H1 (cell line): ENCODE measurements around the gene DGCR8. TPM values are rescaled to one million over a fixed set of nuclear protein-coding genes. Genes with fewer than 3 reads are reported as not detected.

Experiments
- CTCF ChIA-PET: fragments of 300-600 bp; sonication (Branson Sonifier 250); formaldehyde crosslinking; loops from one replicate; lab custom pipeline; 2021; ENCODE audit not compliant: partially characterized antibody; lab: Charles Lee
- POLR2A ChIA-PET: fragments of 300-600 bp; sonication (Branson Sonifier 250); formaldehyde crosslinking; loops from one replicate; lab custom pipeline; 2021; ENCODE audit warnings: inconsistent platforms; ENCODE audit not compliant: partially characterized antibody; lab: Charles Lee
- DNase-seq, 2 experiments: peaks; one replicate each; pipeline versions ENCODE4 v3.0.0 to v3.0.0-alpha.2; 2010 to 2022; ENCODE audit warnings: low spot score in 2 of 2, low read depth in 1 of 2, mixed read lengths in 1 of 2
- FAIRE-seq: peaks from 2 replicates; lab custom pipeline; 2011; peaks lifted over from hg19 to GRCh38; lab: Jason Lieb, UNC
- H2AFZ ChIP-seq: 2 replicates; pipeline ENCODE4 v1.8.1; 2012; ENCODE audit warnings: low read length, inconsistent platforms
- H2AK5ac ChIP-seq: 2 replicates; pipeline ENCODE4 v1.6.1; 2013; ENCODE audit warnings: low read depth, low read length
- H2BK120ac ChIP-seq: replicated peaks from 2 replicates; pipeline ENCODE3; 2013; ENCODE audit warnings: low read depth, low read length, inconsistent platforms
- H2BK12ac ChIP-seq: 2 replicates; pipeline ENCODE4 v1.6.1; 2013; ENCODE audit warnings: low read depth, low read length
- H2BK15ac ChIP-seq: 2 replicates; pipeline ENCODE4 v1.6.1; 2013; ENCODE audit warnings: low read length
- H2BK20ac ChIP-seq: 2 replicates; pipeline ENCODE4 v1.6.1; 2013; ENCODE audit warnings: low read length
- H2BK5ac ChIP-seq: 2 replicates; pipeline ENCODE4 v1.6.1; 2013; ENCODE audit warnings: low read depth, low read length
- H3K14ac ChIP-seq: 2 replicates; pipeline ENCODE4 v1.6.1; 2013; ENCODE audit warnings: inconsistent platforms; ENCODE audit not compliant: insufficient read length
- H3K18ac ChIP-seq: 2 replicates; pipeline ENCODE4 v1.6.1; 2013; ENCODE audit warnings: low read length; ENCODE audit errors: extremely low read depth
- H3K23ac ChIP-seq: 2 replicates; pipeline ENCODE4 v1.6.1; 2013; ENCODE audit warnings: inconsistent platforms; ENCODE audit not compliant: insufficient read length
- H3K23me2 ChIP-seq: 2 replicates; pipeline ENCODE4 v1.6.1; 2013; ENCODE audit warnings: low read depth, low read length
- H3K27ac ChIP-seq: 2 replicates; pipeline ENCODE4 v1.6.1; 2011; ENCODE audit warnings: low read depth, low read length, inconsistent platforms
- H3K27me3 ChIP-seq, 4 experiments: replicated peaks in 1 of 4; 1 replicate in 1 of 4; 2 replicates in 3 of 4; pipeline versions ENCODE4 v1.6.1 to v1.8.1; 2011 to 2013; ENCODE audit warnings: low read length in 3 of 4, mild to moderate bottlenecking in 3 of 4, inconsistent platforms in 2 of 4, mixed read lengths in 2 of 4, moderate library complexity in 1 of 4; ENCODE audit not compliant: control insufficient read depth in 3 of 4, insufficient read depth in 3 of 4; ENCODE audit errors: extremely low read depth in 1 of 4
- H3K36me3 ChIP-seq, 4 experiments: 2 replicates each; pipeline versions ENCODE4 v1.6.1 to v1.8.1; 2011 to 2013; ENCODE audit warnings: mild to moderate bottlenecking in 4 of 4, low read length in 3 of 4, moderate library complexity in 2 of 4, control low read depth in 1 of 4, inconsistent platforms in 1 of 4; ENCODE audit not compliant: insufficient read depth in 4 of 4, control insufficient read depth in 2 of 4
- H3K4ac ChIP-seq: replicated peaks from 2 replicates; pipeline ENCODE3; 2013; ENCODE audit warnings: low read length, low read depth, mixed read lengths, inconsistent platforms; ENCODE audit not compliant: insufficient read length
- H3K4me1 ChIP-seq, 4 experiments: replicated peaks in 1 of 4; 1 replicate in 1 of 4; 2 replicates in 3 of 4; pipeline versions ENCODE4 v1.6.1 to v1.8.1; 2011 to 2013; ENCODE audit warnings: low read length in 3 of 4, inconsistent platforms in 2 of 4, mixed read lengths in 1 of 4; ENCODE audit not compliant: insufficient read depth in 4 of 4, control insufficient read depth in 3 of 4
- H3K4me2 ChIP-seq, 2 experiments: 2 replicates each; pipeline versions ENCODE4 v1.6.1 to v1.8.1; 2011 to 2013; ENCODE audit warnings: low read depth in 2 of 2, low read length in 2 of 2, control low read depth in 1 of 2, inconsistent platforms in 1 of 2, mild to moderate bottlenecking in 1 of 2; ENCODE audit not compliant: insufficient read depth in 1 of 2
- H3K4me3 ChIP-seq, 4 experiments: fragments of 200-600, 300-600 bp in 1 of 4; sonication (generic), shearing (Covaris generic), sonication (Bioruptor Twin) in 1 of 4; 2 replicates each; pipeline versions ENCODE4 v1.5.1 to v1.8.1; 2011 to 2016; ENCODE audit warnings: low read length in 4 of 4, low read depth in 3 of 4, control low read depth in 2 of 4, inconsistent platforms in 2 of 4, mild to moderate bottlenecking in 2 of 4, mixed read lengths in 1 of 4, moderate library complexity in 1 of 4; ENCODE audit not compliant: insufficient read depth in 2 of 4; ENCODE audit errors: extremely low read depth in 1 of 4
- H3K56ac ChIP-seq: replicated peaks from 2 replicates; pipeline ENCODE3; 2013; ENCODE audit warnings: low read depth, mild to moderate bottlenecking, mixed read lengths, low read length, inconsistent platforms; ENCODE audit not compliant: insufficient read length
- H3K79me1 ChIP-seq: 2 replicates; pipeline ENCODE4 v1.6.1; 2013; ENCODE audit warnings: low read depth, low read length, control low read depth
- H3K79me2 ChIP-seq, 2 experiments: 2 replicates each; pipeline versions ENCODE4 v1.6.1 to v1.8.1; 2012 to 2013; ENCODE audit warnings: low read length in 2 of 2, mild to moderate bottlenecking in 2 of 2, inconsistent platforms in 1 of 2; ENCODE audit not compliant: insufficient read depth in 2 of 2, control insufficient read depth in 1 of 2
- H3K9ac ChIP-seq, 4 experiments: replicated peaks in 1 of 4; 1 replicate in 1 of 4; 2 replicates in 3 of 4; pipeline versions ENCODE4 v1.6.1 to v1.8.1; 2011 to 2013; ENCODE audit warnings: low read depth in 3 of 4, low read length in 3 of 4, control low read depth in 2 of 4, mild to moderate bottlenecking in 2 of 4, moderate library complexity in 2 of 4, inconsistent platforms in 1 of 4; ENCODE audit errors: extremely low read depth in 1 of 4
- H3K9me3 ChIP-seq, 2 experiments: 2 replicates each; pipeline versions ENCODE4 v1.6.1 to v1.8.1; 2012 to 2013; ENCODE audit warnings: mild to moderate bottlenecking in 2 of 2, moderate library complexity in 2 of 2, control low read depth in 1 of 2, inconsistent platforms in 1 of 2, low read depth in 1 of 2, low read length in 1 of 2, mixed read lengths in 1 of 2; ENCODE audit not compliant: insufficient read depth in 2 of 2
- H4K20me1 ChIP-seq, 2 experiments: replicated peaks in 1 of 2; 2 replicates each; pipeline versions ENCODE3 to v1.8.1; 2011 to 2013; ENCODE audit warnings: inconsistent platforms in 2 of 2, low read length in 2 of 2, mild to moderate bottlenecking in 1 of 2; ENCODE audit not compliant: insufficient read depth in 2 of 2, control insufficient read depth in 1 of 2
- H4K5ac ChIP-seq: 2 replicates; pipeline ENCODE4 v1.6.1; 2013; ENCODE audit warnings: low read length, low read depth, mixed read lengths, inconsistent platforms; ENCODE audit not compliant: insufficient read length
- H4K8ac ChIP-seq: 2 replicates; pipeline ENCODE4 v1.8.0; 2013; ENCODE audit warnings: mild to moderate bottlenecking, moderate library complexity, low read length, inconsistent platforms; ENCODE audit not compliant: insufficient read depth; ENCODE audit errors: extremely low read depth
- H4K91ac ChIP-seq: replicated peaks from 2 replicates; pipeline ENCODE3; 2013; ENCODE audit warnings: low read length, mixed read lengths, inconsistent platforms; ENCODE audit not compliant: insufficient read length
- PHF8 ChIP-seq: fragments of 200-600 bp; sonication (generic); conservative IDR thresholded peaks from 2 replicates; pipeline ENCODE4 v1.7.1; 2012; ENCODE audit warnings: low read depth, mild to moderate bottlenecking, inconsistent platforms, low read length, moderate library complexity
- POLR2AphosphoS5 ChIP-seq: IDR thresholded peaks from 2 replicates; pipeline ENCODE4 v1.6.1; 2011; ENCODE audit warnings: low read depth, low read length
- WGBS, 2 experiments: shearing (Covaris generic) in 1 of 2; methylation state at CpG; one replicate each; pipeline versions ENCODE4 v1.1.6 to v1.1.7; 2013 to 2015; ENCODE audit warnings: low lambda C conversion rate in 2 of 2, mixed read lengths in 2 of 2, inconsistent platforms in 1 of 2, low coverage in 1 of 2, missing lambda C conversion rate in 1 of 2; ENCODE audit not compliant: insufficient replicate concordance in 2 of 2, insufficient coverage in 1 of 2, insufficient read length in 1 of 2; ENCODE audit errors: extremely low coverage in 1 of 2, missing lambda C conversion rate in 1 of 2; 5-methylcytosine and 5-hydroxymethylcytosine counted together
- polyA plus RNA-seq, 7 experiments: library from polyadenylated mRNA; depleted of rRNA in 3 of 7; stranded (reverse) in 5 of 7; unstranded in 2 of 7; fragments of >200 nt in 5 of 7; fragments of 200-250 nt in 2 of 7; gene quantifications; 1 replicate in 5 of 7; 2 replicates in 1 of 7; 4 replicates in 1 of 7; pipeline versions ENCODE4 v1.2.1 to v1.2.3, GENCODE V29; 2011 to 2013; ENCODE audit warnings: missing spikeins in 2 of 7, mixed read lengths in 2 of 7
- total RNA-seq: library from RNA; stranded (reverse); fragmentation: NEBNext Ultra II Directional; extraction: Animal tissue kit (Norgen Biotek cat#: 25700); gene quantifications from 2 replicates; pipeline ENCODE4 v1.2.1, GENCODE V29; 2021

DGCR8 gene
- total and polyA plus RNA-seq, 2 of the 8 experiments (the other 6 are each of a cell fraction or from before 2014, with no cell fraction given): 23.7 to 43.7 TPM

GRCh38 chr22:20112623-20113511 lies 32.8 kb downstream of the DGCR8 start:
- Histone ChIP-seq H3K4ac (no peak overlapping the region), H3K23ac (no peak overlapping the region), H3K4me3 (no peak overlapping the region), H2BK20ac (no peak overlapping the region), H3K36me3 (peaks cover 28 to 47% (median 41%) of the 10 kb centered on the region in 4 experiments), H3K27me3 (no peaks in the 10 kb centered on the region), H2AFZ (no peak overlapping the region), H3K27ac (no peak overlapping the region), H3K14ac (no peak overlapping the region), H2AK5ac (no peak overlapping the region), H2BK12ac (no peak overlapping the region), H4K5ac (no peak overlapping the region), H3K79me2 (peaks cover 1 to 20% of the 10 kb centered on the region in 2 experiments), H4K20me1 (peaks cover 10 to 26% of the 10 kb centered on the region in 2 experiments)
- WGBS, 2 experiments: 94% methylated on average over 26 of the region's 26 CpGs; no CpG with 5 or more reads in 1 of the 2 experiments
- TF ChIP-seq PHF8: no peak
- TF ChIP-seq POLR2AphosphoS5: peak; percentile 75
- TF ChIP-seq, all 59 proteins: peak for 1
- H3K4me2 ChIP-seq: no peak overlapping the region
- ChIA-PET POLR2A (interaction anchor here (0.6 to 22.7 kb wide), 13 partner anchors 8 to 240 kb away, joined by 3 to 598 read pairs (median 5); partner anchors contain the start of genes DGCR8 and ZDHHC8), CTCF (interaction anchor here (0.5 to 2.1 kb wide), 7 partner anchors 10 to 1778 kb away, joined by 3 to 5 read pairs (median 4); no protein-coding TSS in a partner anchor)
- no peak for DNase-seq
- no peak overlapping the region for H3K56ac ChIP-seq
- no peak overlapping the region for H3K9ac ChIP-seq
- no peaks in the 10 kb centered on the region for H3K9me3 ChIP-seq
- no peak overlapping the region for H2BK120ac ChIP-seq
- H3K18ac ChIP-seq: no peak overlapping the region
- H4K8ac ChIP-seq: no peak overlapping the region
- no peaks in the 10 kb centered on the region for H3K4me1 ChIP-seq
- H2BK5ac ChIP-seq: no peak overlapping the region
- H3K23me2 ChIP-seq: no peaks in the 10 kb centered on the region; the same call in 1 of the 2 replicates
- no peak overlapping the region for H2BK15ac ChIP-seq
- H3K79me1 ChIP-seq: peaks cover 6% of the 10 kb centered on the region; the same call in 1 of the 2 replicates
- FAIRE-seq: no peak
- no peak overlapping the region for H4K91ac ChIP-seq
